Panc1 (cell line): ENCODE measurements around the gene FCN3.

Experiments used
- CTCF ChIP-seq: fragments of 450-650 bp; IDR thresholded peaks from 2 replicates; pipeline ENCODE4 v1.5.1; 2017; ENCODE audit warnings: mild to moderate bottlenecking
- SIN3A ChIP-seq: IDR thresholded peaks from 2 replicates; pipeline ENCODE4 v1.6.1; 2012; ENCODE audit warnings: low read depth, mild to moderate bottlenecking, low read length, moderate library complexity, borderline replicate concordance; ENCODE audit not compliant: insufficient read depth
- TCF7L2 ChIP-seq: IDR thresholded peaks from 2 replicates; pipeline ENCODE4 v1.6.1; 2011; ENCODE audit warnings: mild to moderate bottlenecking, low read depth, low read length, inconsistent platforms

- no peak for TF ChIP-seq CTCF
- TF ChIP-seq TCF7L2 = no peak
- no peak for TF ChIP-seq SIN3A
Measured at GRCh38 chr1:27367160-27367650, 7.4 kb downstream of the FCN3 start.
